ENCODE data around the gene RNLS. TPM values are rescaled to one million over a fixed set of nuclear protein-coding genes. Genes with fewer than 3 reads are reported as not detected.

Gene RNLS
- total RNA-seq, 2 donors from 2014 or later, result 6.2 to 9.4 TPM

- TF ChIP-seq, protein P1, sequence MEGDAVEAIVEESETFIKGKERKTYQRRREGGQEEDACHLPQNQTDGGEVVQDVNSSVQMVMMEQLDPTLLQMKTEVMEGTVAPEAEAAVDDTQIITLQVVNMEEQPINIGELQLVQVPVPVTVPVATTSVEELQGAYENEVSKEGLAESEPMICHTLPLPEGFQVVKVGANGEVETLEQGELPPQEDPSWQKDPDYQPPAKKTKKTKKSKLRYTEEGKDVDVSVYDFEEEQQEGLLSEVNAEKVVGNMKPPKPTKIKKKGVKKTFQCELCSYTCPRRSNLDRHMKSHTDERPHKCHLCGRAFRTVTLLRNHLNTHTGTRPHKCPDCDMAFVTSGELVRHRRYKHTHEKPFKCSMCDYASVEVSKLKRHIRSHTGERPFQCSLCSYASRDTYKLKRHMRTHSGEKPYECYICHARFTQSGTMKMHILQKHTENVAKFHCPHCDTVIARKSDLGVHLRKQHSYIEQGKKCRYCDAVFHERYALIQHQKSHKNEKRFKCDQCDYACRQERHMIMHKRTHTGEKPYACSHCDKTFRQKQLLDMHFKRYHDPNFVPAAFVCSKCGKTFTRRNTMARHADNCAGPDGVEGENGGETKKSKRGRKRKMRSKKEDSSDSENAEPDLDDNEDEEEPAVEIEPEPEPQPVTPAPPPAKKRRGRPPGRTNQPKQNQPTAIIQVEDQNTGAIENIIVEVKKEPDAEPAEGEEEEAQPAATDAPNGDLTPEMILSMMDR (IDR thresholded peaks at IDR 0.05), result no peak
- no peak for DNase-seq (ENCODE audit: low spot score)
- Histone ChIP-seq H3K36me3 (no peaks in the 10 kb centered on the region), H3K4me3 (peak overlapping the region; percentile 84), H3K9me3 (no peaks in the 10 kb centered on the region), H3K27me3 (replicated peaks; ENCODE audit: insufficient read depth) (no peaks in the 10 kb centered on the region), H3K27ac (peak overlapping the region; percentile 97), H3K4me1 (ENCODE audit: control insufficient read depth in 1 of 2, low read depth in 2 of 2) (peaks cover 6 to 7% of the 10 kb centered on the region in 2 donors)
- ATAC-seq (ENCODE audit: insufficient number of reproducible peaks, low FRiP score, low read depth), result no peak
These were observed 710 bp downstream of the RNLS start for GRCh38 chr10:88582411-88582805.

DNA sequence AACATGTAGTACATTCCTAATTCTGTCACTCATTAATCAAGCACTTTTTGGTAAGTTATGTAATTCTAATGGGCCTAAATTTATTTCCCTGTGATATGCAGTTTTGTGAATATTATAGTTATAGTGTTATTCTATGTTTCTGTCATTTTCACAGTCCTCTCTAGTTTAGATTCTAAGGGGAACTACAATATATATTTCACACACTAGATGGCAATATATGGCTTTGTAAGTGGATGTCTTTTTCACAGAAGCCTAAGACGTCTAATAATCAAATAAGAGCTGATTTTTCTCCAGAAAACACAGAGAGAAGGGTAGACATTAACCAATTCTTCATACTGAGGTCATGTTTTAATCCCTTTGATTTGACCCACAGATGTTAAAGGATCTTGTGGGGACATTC, 18.0 kb downstream of the RNLS start:
- Histone ChIP-seq H3K9me3 (no peaks in the 10 kb centered on the region), H3K27me3 (replicated peaks; ENCODE audit: insufficient read depth) (no peaks in the 10 kb centered on the region), H3K4me1 (ENCODE audit: control insufficient read depth in 1 of 2, low read depth in 2 of 2) (no peaks in the 10 kb centered on the region), H3K4me3 (no peak overlapping the region), H3K36me3 (no peaks in the 10 kb centered on the region), H3K27ac (no peak overlapping the region)
- DNase-seq (ENCODE audit: low spot score) (no peak), ATAC-seq (ENCODE audit: insufficient number of reproducible peaks, low FRiP score, low read depth) (no peak)
- TF ChIP-seq, protein P1 (IDR thresholded peaks at IDR 0.05), result peak; percentile 15

- Histone ChIP-seq H3K4me1 (ENCODE audit: control insufficient read depth in 1 of 2, low read depth in 2 of 2) (no peaks in the 10 kb centered on the region), H3K27me3 (replicated peaks; ENCODE audit: insufficient read depth) (no peaks in the 10 kb centered on the region), H3K36me3 (no peaks in the 10 kb centered on the region), H3K9me3 (no peaks in the 10 kb centered on the region), H3K27ac (no peak overlapping the region), H3K4me3 (no peak overlapping the region)
- TF ChIP-seq, protein P1 (IDR thresholded peaks at IDR 0.05), result no peak
- ATAC-seq (ENCODE audit: insufficient number of reproducible peaks, low FRiP score, low read depth), result no peak
- DNase-seq (ENCODE audit: low spot score), result no peak
These were observed 21.0 kb downstream of the RNLS start for GRCh38 chr10:88562152-88562551.

DNA sequence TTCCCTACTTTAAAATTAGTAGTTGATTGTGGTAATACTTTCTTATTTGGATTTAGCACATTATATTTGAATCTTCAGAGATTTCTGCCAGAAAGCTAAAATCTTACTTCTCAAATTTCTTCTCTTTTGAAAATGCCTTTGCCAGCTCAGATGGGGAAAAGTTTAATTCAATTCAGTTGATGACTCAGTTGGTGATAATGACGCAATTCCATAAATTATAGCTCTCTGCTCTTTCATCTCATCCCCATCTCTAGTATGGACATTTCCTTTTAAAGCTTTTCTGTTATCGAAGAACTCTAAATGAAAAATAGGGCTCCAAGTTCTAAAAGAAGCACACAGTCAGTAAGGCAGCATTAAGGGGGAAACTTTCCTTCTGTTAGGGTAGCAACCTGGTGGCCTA, 25.5 kb downstream of the RNLS start:
- no peak overlapping the region for H3K4me3 ChIP-seq
- no peaks in the 10 kb centered on the region for H3K36me3 ChIP-seq
- H3K4me1 ChIP-seq (ENCODE audit: control insufficient read depth in 1 of 2, low read depth in 2 of 2), result no peaks in the 10 kb centered on the region
- TF ChIP-seq, protein P1 (IDR thresholded peaks at IDR 0.05), result no peak
- H3K9me3 ChIP-seq, result no peaks in the 10 kb centered on the region
- no peak for ATAC-seq (ENCODE audit: insufficient number of reproducible peaks, low FRiP score, low read depth)
- H3K27ac ChIP-seq, result no peak overlapping the region
- H3K27me3 ChIP-seq (replicated peaks; ENCODE audit: insufficient read depth), result no peaks in the 10 kb centered on the region
- DNase-seq (ENCODE audit: low spot score), result no peak

DNA sequence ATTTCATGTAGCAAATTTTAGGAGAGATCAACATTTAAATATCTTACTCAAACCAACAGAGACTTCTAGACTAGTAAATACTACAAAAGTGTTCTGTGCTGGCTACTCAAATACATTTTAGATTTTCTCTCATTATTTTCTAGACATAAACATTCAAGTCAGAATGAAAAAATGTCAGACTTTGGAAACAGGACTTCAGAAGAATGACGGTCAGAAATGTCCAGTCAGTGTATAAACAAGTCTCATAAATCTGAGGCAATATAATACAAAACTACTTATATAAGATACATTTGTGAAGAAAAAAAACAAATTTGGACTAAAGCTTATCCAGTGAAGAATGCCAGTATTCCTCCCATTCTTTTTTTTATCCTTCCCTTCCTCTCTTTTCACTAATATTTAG, 25.9 kb downstream of the RNLS start:
- DNase-seq (ENCODE audit: low spot score) (no peak), ATAC-seq (ENCODE audit: insufficient number of reproducible peaks, low FRiP score, low read depth) (no peak)
- H3K27me3 ChIP-seq (replicated peaks; ENCODE audit: insufficient read depth), result no peaks in the 10 kb centered on the region
- TF ChIP-seq, protein P1 (IDR thresholded peaks at IDR 0.05), result no peak
- no peaks in the 10 kb centered on the region for H3K4me1 ChIP-seq (ENCODE audit: control insufficient read depth in 1 of 2, low read depth in 2 of 2)
- no peak overlapping the region for H3K27ac ChIP-seq
- no peaks in the 10 kb centered on the region for H3K9me3 ChIP-seq
- no peaks in the 10 kb centered on the region for H3K36me3 ChIP-seq
- H3K4me3 ChIP-seq, result no peak overlapping the region
